AG04450 (cell line): ENCODE data around the gene ADGRE3. TPM values are rescaled to one million over a fixed set of nuclear protein-coding genes. Genes with fewer than 3 reads are reported as not detected.

ENCODE experiments used
- CTCF ChIA-PET: fragments of 300-600, 350-600 bp; formaldehyde crosslinking; extraction: SDS; loops from one replicate; lab custom pipeline; 2022; ENCODE audit warnings: antibody characterized with exemption, inconsistent platforms; lab: Charles Lee
- POLR2A ChIA-PET: fragments of 350-600 bp; formaldehyde crosslinking; extraction: SDS; loops from one replicate; lab custom pipeline; 2021; ENCODE audit warnings: antibody characterized with exemption, inconsistent platforms; lab: Yijun Ruan, JAX
- DNase-seq: peaks from one replicate; pipeline ENCODE4 v3.0.0-alpha.2; 2011; ENCODE audit warnings: low read depth, low spot score
- H3K27ac ChIP-seq: one replicate; pipeline ENCODE4 v1.5.1; 2012; ENCODE audit warnings: low read depth, low read length, control low read depth
- H3K27me3 ChIP-seq: one replicate; pipeline ENCODE4 v1.6.0; 2012; ENCODE audit warnings: low read length; ENCODE audit not compliant: control insufficient read depth, insufficient read depth
- H3K4me3 ChIP-seq: 2 replicates; pipeline ENCODE4 v1.5.1; 2011; ENCODE audit warnings: mild to moderate bottlenecking, low read depth, low read length, control low read depth
- H3K9me3 ChIP-seq: 2 replicates; pipeline ENCODE4 v1.5.1; 2012; ENCODE audit warnings: low read length; ENCODE audit not compliant: control insufficient read depth, insufficient read depth
- polyA plus RNA-seq: library from polyadenylated mRNA; depleted of rRNA; stranded (reverse); fragments of >200 nt; gene quantifications from 2 replicates; pipeline ENCODE4 v1.2.3, GENCODE V29; 2011
- TF ChIP-seq, protein P1 (sequence below): IDR thresholded peaks from 2 replicates; pipeline ENCODE4 v1.5.1; 2011; ENCODE audit warnings: low read depth, low read length, control low read depth, inconsistent platforms

The ADGRE3 gene
- polyA plus RNA-seq, 1 experiment = not detected

DNA sequence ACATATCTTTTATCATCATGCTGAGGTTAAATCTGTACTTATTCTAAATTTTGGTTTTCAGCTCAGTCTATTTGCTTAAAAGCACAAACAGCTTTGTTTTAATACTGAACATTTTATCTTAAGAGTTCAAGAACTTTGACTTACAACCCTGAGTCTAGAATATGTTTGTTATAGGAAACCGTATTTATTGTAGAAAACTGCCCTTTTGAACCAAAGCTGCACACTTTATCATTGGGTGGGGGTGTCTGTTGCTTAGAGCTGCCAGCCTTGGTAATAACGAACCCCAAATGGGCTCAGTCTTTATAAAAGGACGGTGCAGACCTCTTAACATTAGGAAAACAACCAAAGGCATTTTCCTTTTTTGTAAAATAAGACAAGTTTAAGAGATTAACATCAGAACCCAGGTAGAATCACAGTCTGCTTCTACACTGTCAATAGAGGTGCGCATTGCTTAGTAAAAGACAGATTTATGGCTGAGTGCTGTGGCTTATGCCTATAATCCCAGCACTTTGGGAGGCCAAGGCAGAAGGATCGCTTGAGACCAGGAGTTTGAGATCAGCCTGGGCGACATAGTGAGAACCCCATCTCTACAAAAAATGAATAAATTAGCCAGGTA lies 14.7 kb downstream of the ADGRE3 start:
- Histone ChIP-seq H3K9me3 (no peaks in the 10 kb centered on the region), H3K4me3 (no peak overlapping the region), H3K27ac (no peak overlapping the region), H3K27me3 (no peaks in the 10 kb centered on the region)
- POLR2A ChIA-PET = no interaction called here
- CTCF ChIA-PET = interaction anchor here (0.5 kb wide), 1 partner anchor 16 kb away, joined by 8 read pairs; no protein-coding TSS in a partner anchor
- TF ChIP-seq, protein P1, sequence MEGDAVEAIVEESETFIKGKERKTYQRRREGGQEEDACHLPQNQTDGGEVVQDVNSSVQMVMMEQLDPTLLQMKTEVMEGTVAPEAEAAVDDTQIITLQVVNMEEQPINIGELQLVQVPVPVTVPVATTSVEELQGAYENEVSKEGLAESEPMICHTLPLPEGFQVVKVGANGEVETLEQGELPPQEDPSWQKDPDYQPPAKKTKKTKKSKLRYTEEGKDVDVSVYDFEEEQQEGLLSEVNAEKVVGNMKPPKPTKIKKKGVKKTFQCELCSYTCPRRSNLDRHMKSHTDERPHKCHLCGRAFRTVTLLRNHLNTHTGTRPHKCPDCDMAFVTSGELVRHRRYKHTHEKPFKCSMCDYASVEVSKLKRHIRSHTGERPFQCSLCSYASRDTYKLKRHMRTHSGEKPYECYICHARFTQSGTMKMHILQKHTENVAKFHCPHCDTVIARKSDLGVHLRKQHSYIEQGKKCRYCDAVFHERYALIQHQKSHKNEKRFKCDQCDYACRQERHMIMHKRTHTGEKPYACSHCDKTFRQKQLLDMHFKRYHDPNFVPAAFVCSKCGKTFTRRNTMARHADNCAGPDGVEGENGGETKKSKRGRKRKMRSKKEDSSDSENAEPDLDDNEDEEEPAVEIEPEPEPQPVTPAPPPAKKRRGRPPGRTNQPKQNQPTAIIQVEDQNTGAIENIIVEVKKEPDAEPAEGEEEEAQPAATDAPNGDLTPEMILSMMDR = no peak
- no peak for DNase-seq

DNA sequence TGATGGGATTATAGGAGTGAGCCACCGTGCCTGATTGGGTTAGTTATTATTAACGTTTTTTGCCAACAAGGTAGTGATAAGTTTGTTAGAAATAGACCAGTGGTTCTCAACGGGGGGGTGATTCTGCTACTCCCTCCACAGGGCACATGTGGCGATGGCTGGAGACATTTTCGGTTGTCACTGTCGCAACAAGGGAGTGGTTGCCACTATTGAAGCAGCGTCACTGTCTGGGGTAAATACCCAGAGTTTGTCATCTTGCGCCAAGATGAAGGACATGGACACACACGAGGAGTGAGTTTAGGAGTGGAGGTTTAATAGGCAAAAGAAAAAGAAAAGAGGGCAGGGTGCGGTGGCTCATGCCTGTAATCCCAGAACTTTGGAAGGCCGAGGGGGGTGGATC lies 18.9 kb downstream of the ADGRE3 start:
- DNase-seq = no peak
- TF ChIP-seq, protein P1 = no peak
- no peak overlapping the region for H3K27ac ChIP-seq
- H3K9me3 ChIP-seq = no peaks in the 10 kb centered on the region
- H3K4me3 ChIP-seq = no peak overlapping the region
- ChIA-PET POLR2A (interaction anchor here (0.7 kb wide), 1 partner anchor 678 kb away, joined by 3 read pairs; no protein-coding TSS in a partner anchor), CTCF (interaction anchor here (0.6 kb wide), 1 partner anchor 504 kb away, joined by 3 read pairs; no protein-coding TSS in a partner anchor)
- H3K27me3 ChIP-seq = no peaks in the 10 kb centered on the region

DNA sequence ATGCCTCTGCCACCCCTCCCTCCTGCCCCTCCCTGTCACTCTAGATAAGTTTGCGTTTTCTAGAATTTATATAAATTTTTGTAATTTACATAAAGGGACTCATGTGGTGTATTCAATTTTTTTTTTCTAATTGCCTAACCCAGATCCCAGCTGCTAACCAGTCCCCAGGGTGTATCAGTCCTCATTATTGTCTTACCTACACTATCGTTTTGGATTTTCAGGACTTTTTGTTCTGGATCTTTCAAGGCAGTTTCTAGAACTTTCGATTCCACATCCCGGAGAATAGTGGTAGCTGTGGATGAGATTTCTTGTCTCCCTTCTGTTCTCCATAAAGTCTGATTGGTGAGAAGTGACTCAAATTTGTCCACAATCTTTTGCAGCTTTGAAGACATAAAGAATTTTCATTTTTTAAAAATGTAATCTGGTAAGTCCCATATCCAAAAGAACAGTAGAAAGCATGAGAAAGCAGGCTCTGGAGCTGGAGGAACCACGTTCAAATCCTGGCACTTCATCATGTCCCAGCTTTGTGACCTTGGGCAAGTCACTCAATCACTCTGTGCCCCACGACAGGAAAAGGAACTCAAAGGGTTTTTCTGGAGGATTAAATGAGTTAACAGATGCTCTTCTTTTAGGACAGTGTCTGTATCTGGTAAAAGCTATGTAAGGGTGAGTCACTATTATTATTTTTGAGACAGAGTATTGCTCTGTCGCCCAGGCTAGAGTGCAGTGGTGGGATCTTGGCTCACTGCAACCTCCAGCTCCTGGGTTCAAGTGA lies 19.7 kb downstream of the ADGRE3 start:
- DNase-seq = no peak
- Histone ChIP-seq H3K27me3 (no peaks in the 10 kb centered on the region), H3K9me3 (no peaks in the 10 kb centered on the region), H3K4me3 (no peak overlapping the region), H3K27ac (no peak overlapping the region)
- ChIA-PET CTCF (interaction anchor here (0.6 kb wide), 1 partner anchor 504 kb away, joined by 3 read pairs; no protein-coding TSS in a partner anchor), POLR2A (interaction anchor here (0.7 kb wide), 1 partner anchor 677 kb away, joined by 3 read pairs; no protein-coding TSS in a partner anchor)
- TF ChIP-seq, protein P1 = no peak

DNA sequence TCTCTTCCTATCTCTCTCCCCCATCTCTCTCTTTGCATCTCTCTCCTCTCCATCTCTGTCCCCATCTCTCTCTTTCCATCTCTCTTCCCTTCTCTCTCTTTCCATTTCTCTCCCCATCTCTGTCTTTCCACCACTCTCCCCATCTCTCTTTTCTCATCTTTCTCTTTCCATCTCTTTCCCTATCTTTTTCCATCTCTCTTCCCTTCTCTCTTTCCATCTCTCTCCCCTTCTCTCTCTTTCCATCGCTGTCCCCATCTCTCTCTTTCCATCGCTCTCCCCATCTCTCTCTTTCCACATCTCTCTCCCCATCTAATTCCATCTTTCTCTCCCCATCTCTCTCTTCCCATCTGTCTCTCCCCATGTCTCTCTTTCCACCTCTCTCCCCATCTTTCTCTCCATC lies 24.5 kb downstream of the ADGRE3 start:
- ChIA-PET CTCF (no interaction called here), POLR2A (no interaction called here)
- TF ChIP-seq, protein P1 = no peak

DNA sequence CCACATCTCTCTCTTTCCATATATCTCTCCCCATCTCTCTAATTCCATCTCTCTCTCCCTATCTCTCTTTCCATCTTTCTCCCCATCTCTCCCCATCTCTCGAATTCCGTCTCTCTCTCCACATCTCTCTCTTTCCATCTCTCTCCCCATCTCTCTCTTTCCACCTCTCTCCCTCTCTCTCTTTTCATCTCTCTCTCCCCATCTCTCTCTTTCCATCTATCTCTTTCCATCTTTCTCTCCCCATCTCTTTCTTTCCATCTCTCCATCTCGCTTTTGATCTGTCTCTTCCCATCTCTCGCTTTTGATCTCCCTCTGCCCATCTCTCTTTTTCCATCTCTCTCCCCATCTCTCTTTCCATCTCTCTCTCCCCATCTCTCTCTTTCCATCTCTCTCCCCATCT lies 25.6 kb downstream of the ADGRE3 start:
- CTCF ChIA-PET = no interaction called here
- H3K4me3 ChIP-seq = no peak overlapping the region
- POLR2A ChIA-PET = no interaction called here

More for the DNA sequence above, 24.5 kb downstream of the ADGRE3 start:
- Histone ChIP-seq H3K27me3 (no peaks in the 10 kb centered on the region), H3K27ac (no peak overlapping the region), H3K4me3 (no peak overlapping the region), H3K9me3 (no peaks in the 10 kb centered on the region)
- no peak for DNase-seq

More for the DNA sequence above, 25.6 kb downstream of the ADGRE3 start:
- TF ChIP-seq, protein P1 = no peak
- no peaks in the 10 kb centered on the region for H3K9me3 ChIP-seq
- H3K27ac ChIP-seq = no peak overlapping the region
- no peaks in the 10 kb centered on the region for H3K27me3 ChIP-seq
- DNase-seq = no peak
